Activated CD4-positive, CD25-positive, alpha-beta regulatory T cell (primary cell): ENCODE data around the gene AP5B1.
"Not testable (repeated sequence)": the region's sequence is repeated elsewhere in the genome, so short reads cannot be mapped to it uniquely, and the experiment has no call there.

ENCODE experiments used
- DNase-seq, 4 experiments: peaks; one replicate each; lab custom pipeline; 2025; lab: John Stamatoyannopoulos, UW

The AP5B1 gene

DNA sequence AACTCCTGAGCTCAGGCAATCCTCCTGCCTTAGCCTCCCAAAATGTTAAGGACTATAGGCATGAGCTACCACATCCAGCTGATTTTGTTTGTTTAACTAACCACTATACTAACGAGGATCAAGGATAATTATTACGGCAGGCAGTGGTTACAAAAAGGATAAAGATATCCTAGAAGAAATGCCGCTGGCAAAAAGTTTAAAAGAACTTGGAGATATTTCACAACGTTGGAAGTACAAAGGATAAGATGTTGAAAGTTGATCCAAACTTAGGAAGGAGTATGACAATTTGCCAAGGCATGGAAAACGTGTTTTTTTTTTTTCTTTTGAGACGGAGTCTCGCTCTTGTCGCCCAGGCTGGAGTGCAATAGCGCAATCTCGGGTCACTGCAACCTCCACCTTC, 13.4 kb downstream of the AP5B1 start:
- no peak for DNase-seq

DNA sequence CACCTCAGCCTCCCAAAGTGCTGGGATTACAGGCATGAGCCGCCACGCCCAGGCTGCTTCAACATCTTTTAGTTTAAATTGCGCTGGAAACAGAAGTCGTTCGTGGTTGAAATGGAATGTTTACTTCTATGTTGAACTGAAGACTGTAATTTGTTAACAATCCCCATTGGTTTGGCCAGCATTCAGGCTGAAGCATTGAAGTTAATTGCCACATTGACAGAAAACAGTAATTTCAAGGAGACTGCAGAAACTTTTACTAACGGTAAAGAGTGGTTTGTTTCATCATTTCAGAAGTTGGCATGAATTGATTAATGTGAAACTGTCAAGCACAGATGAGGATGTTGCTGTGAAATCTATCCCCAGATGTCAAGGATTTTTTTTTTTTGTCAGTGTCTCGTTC, 14.2 kb downstream of the AP5B1 start:
- no peak for DNase-seq

DNA sequence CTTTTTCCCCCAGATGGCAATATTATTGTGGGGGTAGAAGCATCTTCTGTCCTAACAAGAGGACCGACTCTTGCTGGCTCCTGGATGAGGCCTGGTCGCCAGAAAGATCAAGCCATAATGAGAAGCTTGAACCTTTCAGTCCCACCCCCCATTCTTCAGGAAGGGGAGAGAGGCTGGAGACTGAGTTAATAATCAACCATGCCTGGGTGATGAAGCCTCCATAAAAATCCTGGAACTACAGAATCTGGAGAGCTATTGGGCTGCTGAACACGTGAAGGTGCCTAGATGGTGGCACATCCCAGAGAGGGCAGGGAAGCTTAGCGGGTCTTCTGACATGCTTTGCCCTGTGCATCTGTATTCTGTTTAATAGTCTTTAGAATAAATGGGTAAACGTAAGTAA, 16.3 kb downstream of the AP5B1 start:
- DNase-seq = no peak

DNA sequence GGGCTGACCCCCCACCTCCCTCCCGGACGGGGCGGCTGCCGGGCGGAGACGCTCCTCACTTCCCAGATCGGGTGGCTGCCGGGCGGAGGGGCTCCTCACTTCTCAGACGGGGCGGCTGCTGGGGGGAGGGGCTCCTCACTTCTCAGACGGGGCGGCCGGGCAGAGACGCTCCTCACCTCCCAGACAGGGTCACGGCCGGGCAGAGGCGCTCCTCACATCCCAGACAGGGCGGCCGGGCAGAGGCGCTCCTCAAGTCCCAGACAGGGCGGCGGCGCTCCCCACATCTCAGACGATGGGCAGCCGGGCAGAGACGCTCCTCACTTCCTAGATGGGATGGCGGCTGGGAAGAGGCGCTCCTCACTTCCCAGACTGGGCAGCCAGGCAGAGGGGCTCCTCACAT, 18.0 kb downstream of the AP5B1 start:
- not testable (repeated sequence) for DNase-seq

DNA sequence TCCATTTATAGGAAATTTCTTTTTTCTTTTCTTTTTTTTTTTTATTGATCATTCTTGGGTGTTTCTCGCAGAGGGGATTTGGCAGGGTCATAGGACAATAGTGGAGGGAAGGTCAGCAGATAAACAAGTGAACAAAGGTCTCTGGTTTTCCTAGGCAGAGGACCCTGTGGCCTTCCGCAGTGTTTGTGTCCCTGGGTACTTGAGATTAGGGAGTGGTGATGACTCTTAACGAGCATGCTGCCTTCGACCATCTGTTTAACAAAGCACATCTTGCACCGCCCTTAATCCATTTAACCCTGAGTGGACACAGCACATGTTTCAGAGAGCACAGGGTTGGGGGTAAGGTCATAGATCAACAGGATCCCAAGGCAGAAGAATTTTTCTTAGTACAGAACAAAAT, 18.6 kb downstream of the AP5B1 start:
- DNase-seq = not testable (repeated sequence)

DNA sequence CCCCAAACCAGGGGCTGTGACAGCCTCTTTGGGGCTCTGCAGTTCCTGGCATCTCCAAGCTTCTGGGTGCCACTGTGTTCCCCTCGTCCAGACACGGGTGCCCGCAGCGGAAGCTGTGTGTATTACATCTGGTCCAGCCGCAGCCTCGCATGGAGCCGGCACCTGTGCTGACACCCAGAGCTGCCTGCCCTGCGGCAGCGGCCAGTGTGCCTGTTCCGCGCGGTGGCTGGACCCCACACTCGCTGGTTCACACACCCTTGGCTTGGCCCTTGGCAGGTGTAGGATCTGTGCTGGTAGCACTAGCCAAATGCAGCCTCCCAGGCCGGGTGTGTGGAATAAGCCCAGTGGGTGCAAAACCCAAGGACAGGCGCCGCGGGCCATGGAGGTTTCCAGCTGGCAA, 35.7 kb downstream of the AP5B1 start:
- no peak for DNase-seq

DNA sequence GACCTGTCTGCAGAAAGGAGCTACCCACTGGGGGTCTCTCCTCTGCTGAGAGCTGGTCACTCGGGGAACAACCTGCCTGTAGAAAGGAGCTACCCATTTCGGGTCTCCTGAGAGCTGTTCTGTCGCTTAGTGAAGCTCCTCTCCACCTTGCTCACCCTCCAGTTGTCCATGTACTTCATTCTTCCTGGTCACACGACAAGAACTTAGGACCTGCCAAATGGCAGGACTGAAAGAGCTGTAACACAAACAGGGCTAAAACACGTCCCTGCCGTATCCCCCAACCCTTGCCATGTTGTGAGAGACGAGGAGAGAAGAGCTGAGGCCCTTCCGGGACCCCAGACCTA, 36.1 kb downstream of the AP5B1 start:
- no peak for DNase-seq

DNA sequence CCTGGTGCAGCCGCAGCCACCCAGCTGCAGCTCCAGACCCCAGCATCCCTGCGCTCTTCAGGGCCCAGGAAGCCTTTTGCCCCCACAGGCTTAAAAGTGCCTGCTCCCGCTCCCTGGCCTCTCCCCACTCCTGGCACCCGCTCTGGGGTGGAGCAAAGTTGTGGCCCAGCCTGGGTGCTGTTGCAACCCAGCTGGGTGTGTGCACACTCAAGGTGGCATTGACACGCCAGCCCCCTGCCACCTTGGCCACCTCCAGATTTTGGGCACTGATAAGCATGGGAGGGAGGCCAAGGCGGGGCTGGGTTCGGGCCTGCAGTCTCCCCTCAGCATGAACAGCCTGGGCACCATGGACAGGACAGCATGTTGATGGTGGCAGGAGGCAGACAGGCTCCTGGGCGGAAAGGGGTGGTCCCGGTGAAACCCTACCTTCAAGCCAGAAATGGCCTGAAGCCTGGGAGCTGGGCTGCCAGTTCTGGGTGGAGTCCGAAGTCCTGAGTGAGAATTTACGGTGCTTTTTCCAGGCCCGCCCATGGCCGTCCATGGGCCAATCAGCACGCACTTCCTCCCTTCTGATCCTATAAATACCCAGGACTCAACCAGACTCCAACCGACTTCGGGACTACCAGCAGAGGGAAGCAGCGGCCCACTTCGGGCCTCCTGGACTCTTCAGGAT, 36.6 kb downstream of the AP5B1 start:
- no peak for DNase-seq

DNA sequence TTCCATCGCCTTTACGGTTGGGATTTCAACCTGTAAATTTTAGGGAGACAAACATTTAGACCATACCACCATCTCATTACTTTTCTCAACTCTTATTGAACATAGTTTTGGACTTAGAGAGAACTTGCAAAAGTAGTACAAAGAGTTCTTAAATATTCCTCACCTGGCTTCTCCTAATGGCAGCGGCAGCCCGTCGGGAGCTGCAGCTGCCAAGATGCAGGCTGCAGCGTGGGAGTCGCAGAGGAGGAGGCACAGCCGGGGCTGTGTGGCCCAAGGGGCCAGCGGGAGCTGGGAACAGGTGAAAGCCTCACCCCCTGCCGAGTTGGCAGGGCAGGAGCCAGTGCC, 37.1 kb downstream of the AP5B1 start:
- DNase-seq = no peak

DNA sequence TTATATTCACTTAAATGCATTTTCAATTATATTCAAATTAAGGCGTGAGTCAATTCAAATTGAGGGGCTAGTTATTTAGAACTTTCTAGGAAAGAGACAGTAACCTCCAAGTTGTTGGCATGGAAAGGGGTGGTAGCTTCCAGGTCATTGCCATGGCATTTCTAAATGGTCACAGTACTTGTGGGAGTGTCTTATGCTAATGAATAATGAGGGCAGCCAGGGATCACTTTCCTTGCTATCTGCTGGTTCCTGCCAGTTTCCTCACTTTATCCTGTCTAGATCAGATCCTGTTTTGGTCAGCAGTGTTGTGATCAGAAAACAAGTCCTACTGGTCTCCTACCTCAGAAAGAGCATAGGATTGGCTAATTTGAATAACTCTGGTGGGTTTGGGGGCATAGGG, 38.4 kb downstream of the AP5B1 start:
- DNase-seq = no peak

DNA sequence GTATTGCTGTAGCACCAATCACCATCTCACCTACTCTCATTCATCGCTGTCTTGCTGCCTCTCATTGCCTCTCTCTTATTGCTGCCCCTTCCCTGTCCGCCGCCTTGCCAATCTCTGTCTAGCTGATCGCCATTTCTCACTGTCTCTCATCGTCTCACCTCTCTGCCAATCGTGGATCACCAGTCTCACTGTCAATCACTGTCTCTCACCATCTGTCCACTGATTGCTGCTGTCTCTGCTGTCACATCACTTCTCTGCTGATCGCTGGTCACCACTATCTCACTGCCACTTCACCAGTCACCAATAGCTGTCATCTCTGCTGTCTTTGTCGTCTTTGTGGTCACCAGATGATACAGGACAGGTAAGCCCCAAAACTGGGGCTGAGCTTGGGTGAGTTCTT, 39.6 kb downstream of the AP5B1 start:
- DNase-seq = no peak

DNA sequence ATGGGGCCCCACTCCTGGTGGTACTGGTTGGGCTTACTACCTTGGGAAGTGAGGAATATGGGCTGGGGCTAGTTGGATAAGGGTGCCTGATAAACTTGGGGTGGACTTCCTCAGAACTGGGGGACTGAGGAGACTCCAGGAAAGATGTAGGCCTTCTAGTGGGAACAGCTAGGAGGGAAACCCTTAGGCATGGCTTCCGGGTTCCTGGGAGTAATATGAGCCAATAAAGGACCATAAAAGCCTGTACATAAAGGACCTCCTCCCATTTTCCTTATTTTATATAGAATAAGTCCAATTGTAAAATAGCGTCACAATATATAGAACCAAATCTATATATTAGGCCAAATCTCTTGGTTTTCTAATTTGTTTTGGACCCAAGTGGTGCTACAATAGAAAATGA, 41.8 kb downstream of the AP5B1 start:
- DNase-seq = no peak

DNA sequence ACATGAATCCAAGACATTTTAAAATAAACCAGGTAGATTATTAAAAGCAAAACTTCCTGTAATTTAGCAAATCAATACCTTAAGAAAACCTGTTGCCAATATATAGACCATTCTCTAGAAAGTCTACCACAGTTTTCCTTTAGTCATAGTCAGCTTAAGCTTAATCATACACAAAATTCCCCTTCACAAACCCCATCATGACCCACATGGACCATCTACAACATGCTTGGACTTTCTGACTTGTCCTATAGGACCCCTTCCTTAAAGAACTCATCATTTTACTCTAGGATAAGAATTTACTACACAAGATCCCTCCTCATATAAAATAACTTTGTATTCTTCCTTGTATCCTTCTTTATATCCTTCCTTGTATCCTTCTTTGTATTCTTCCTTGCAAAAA, 44.0 kb downstream of the AP5B1 start:
- no peak for DNase-seq

DNA sequence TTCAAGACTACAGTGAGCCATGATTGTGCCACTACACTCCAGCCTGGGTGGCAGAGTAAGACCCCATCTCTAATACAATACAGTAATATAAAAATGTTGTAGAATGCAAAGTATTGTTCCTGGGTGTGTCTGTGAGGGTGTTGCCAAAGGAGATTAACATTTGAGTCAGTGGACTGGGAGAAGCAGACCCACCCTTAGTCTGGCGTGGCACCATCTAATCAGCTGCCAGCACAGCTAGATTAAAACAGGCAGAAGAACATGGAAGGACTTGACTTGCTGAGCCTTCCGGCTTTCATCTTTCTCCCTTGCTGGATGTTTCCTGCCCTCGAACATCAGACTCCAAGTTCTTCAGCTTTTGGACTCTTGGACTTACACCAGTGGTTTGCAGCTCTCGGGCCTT, 45.7 kb downstream of the AP5B1 start:
- DNase-seq = not testable (repeated sequence)

DNA sequence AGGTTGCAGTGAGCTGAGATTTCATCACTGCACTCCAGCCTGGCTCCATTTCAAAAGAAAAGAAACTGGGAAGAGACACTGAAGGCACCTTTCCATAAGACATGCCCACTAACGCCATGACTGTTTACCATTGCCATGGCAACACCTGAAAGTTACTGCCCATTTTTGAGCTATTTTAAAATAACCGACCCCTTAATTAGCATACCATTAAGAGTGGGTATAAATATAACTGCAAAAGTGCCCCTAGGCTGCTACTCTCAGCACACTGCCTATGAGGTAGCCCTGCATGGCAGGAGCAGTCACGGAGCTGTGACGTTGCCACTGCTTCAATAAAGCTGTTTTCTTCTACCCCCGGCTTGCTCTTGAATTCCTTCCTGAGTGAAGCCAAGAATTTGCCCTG, 50.3 kb downstream of the AP5B1 start:
- no peak for DNase-seq

DNA sequence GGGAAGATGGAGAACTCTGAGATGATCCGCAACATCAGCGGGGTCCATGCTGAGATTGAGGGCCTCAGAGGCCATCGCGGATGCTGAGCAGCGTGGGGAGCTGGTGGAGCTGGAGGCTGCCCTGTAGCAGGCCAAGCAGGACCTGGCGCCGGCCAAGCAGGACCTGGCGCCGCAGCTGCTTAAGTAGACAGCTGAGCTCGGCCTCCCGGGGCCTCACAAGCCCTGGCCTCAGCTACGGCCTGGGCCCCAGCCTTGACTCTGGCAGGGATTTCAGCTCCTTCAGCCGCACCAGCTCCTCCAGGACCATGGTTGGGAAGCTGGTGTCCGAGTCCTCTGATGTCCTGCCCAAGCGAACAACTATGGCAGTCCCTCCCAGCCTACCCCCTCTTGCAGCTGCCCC, 52.9 kb downstream of the AP5B1 start:
- DNase-seq = no peak

DNA sequence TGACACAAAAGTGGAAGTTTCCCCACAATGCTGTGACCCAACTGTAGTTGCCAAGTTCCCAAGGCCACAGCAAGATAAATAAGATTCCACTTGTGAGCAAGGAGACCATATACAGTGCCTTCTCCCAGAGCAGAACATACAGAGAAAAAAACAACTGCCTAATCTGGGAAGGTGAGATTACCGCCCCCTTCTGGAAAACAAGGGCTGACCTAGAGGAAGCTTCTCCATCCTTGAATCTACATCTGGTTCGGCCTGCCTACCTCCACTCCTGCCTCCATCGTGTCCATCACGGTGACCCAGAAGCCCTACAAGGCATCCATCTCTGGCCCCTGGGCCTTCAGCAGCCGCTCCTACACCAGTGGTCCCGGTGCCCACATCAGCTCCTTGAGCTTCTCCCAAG, 54.1 kb downstream of the AP5B1 start:
- DNase-seq = no peak
